SK-N-SH treated with all-trans-retinoic acid at 6 μM for 48 hours (cell line): ENCODE data around the gene NHLRC3.

Experiments used
- ATAC-seq: fragments of 200-7000 bp; cut with Tn5 transposase; 3 replicates; pipeline ENCODE4 v1.9.1; 2020; ENCODE audit warnings: mild to moderate bottlenecking, moderate library complexity
- ARNTL ChIP-seq: fragments of 450-650 bp; formaldehyde crosslinking; IDR thresholded peaks from 2 replicates; pipeline ENCODE4 v1.5.0; 2020; ENCODE audit warnings: low read depth, mild to moderate bottlenecking, moderate library complexity, borderline replicate concordance
- BACH2 ChIP-seq: fragments of 250-450 bp; sonication (Bioruptor Pico); IDR thresholded peaks from 2 replicates; pipeline ENCODE4 v1.9.0; 2021; ENCODE audit warnings: mild to moderate bottlenecking, borderline replicate concordance
- CSDC2 ChIP-seq: fragments of 250-450 bp; sonication (Bioruptor Pico); IDR thresholded peaks from 2 replicates; pipeline ENCODE4 v1.5.0; 2020; ENCODE audit warnings: mild to moderate bottlenecking, moderate library complexity
- ESRRG ChIP-seq: fragments of 250-450 bp; sonication (Bioruptor Pico); IDR thresholded peaks from 2 replicates; pipeline ENCODE4 v1.6.1; 2021; ENCODE audit warnings: mild to moderate bottlenecking
- GLIS3 ChIP-seq: fragments of 250-450 bp; sonication (Bioruptor Pico); IDR thresholded peaks from 2 replicates; pipeline ENCODE4 v1.5.0; 2020; ENCODE audit warnings: mild to moderate bottlenecking, moderate library complexity
- ISL1 ChIP-seq: fragments of 250-450 bp; sonication (Bioruptor Pico); IDR thresholded peaks from 2 replicates; pipeline ENCODE4 v2.1.2; 2022; ENCODE audit warnings: mild to moderate bottlenecking, moderate library complexity
- PPARA ChIP-seq: fragments of 250-450 bp; sonication (Bioruptor Pico); IDR thresholded peaks from 2 replicates; pipeline ENCODE4 v1.5.0; 2020; ENCODE audit warnings: mild to moderate bottlenecking, borderline replicate concordance
- RARB ChIP-seq: fragments of 250-450 bp; sonication (Bioruptor Pico); IDR thresholded peaks from 2 replicates; pipeline ENCODE4 v1.8.0; 2021; ENCODE audit warnings: mild to moderate bottlenecking, moderate library complexity
- SNAI2 ChIP-seq: fragments of 250-450 bp; sonication (Bioruptor Pico); IDR thresholded peaks from 2 replicates; pipeline ENCODE4 v1.5.0; 2020; ENCODE audit warnings: mild to moderate bottlenecking, moderate library complexity
- TCF4 ChIP-seq: fragments of 250-450 bp; sonication (Bioruptor Pico); IDR thresholded peaks from 2 replicates; pipeline ENCODE4 v1.8.0; 2021; ENCODE audit warnings: mild to moderate bottlenecking, moderate library complexity, borderline replicate concordance
- TOX ChIP-seq: fragments of 250-450 bp; sonication (Bioruptor Pico); IDR thresholded peaks from 2 replicates; pipeline ENCODE4 v1.8.0; 2021; ENCODE audit warnings: mild to moderate bottlenecking, moderate library complexity, borderline replicate concordance
- ZC3H10 ChIP-seq: fragments of 250-450 bp; sonication (Bioruptor Pico); IDR thresholded peaks from 2 replicates; pipeline ENCODE4 v1.5.1; 2021; ENCODE audit warnings: mild to moderate bottlenecking, moderate library complexity
- ZFP30 ChIP-seq: fragments of 450-650 bp; formaldehyde crosslinking; IDR thresholded peaks from 2 replicates; pipeline ENCODE4 v1.5.0; 2022; ENCODE audit warnings: mild to moderate bottlenecking, moderate library complexity
- ZNF565 ChIP-seq: fragments of 450-650 bp; formaldehyde crosslinking; conservative IDR thresholded peaks from 2 replicates; pipeline ENCODE4 v1.5.0; 2020; ENCODE audit warnings: low read depth, mild to moderate bottlenecking, moderate library complexity
- ZNF70 ChIP-seq: fragments of 450-650 bp; formaldehyde crosslinking; IDR thresholded peaks from 2 replicates; pipeline ENCODE4 v1.5.0; 2020; ENCODE audit warnings: mild to moderate bottlenecking, moderate library complexity
- TF ChIP-seq, protein P1 (sequence below): fragments of 250-450 bp; sonication (Bioruptor Pico); IDR thresholded peaks from 2 replicates; pipeline ENCODE4 v1.5.0; 2020; ENCODE audit warnings: mild to moderate bottlenecking, moderate library complexity
- TF ChIP-seq, protein P2 (sequence below): fragments of 250-450 bp; sonication (Bioruptor Pico); IDR thresholded peaks from 2 replicates; pipeline ENCODE4 v1.5.1; 2020; ENCODE audit warnings: low read depth, mild to moderate bottlenecking, moderate library complexity
- TF ChIP-seq, protein P3 (sequence below): fragments of 250-450 bp; sonication (Bioruptor Pico); IDR thresholded peaks from 2 replicates; pipeline ENCODE4 v1.8.0; 2020; ENCODE audit warnings: mild to moderate bottlenecking, moderate library complexity, borderline replicate concordance
- TF ChIP-seq, protein P4 (sequence below): fragments of 250-450 bp; sonication (Bioruptor Pico); IDR thresholded peaks from 2 replicates; pipeline ENCODE4 v1.5.1; 2021; ENCODE audit warnings: mild to moderate bottlenecking, moderate library complexity
- TF ChIP-seq, protein P5 (sequence below): fragments of 250-450 bp; sonication (Bioruptor Pico); IDR thresholded peaks from 2 replicates; pipeline ENCODE4 v1.8.0; 2021; ENCODE audit warnings: low read depth, mild to moderate bottlenecking, moderate library complexity, borderline replicate concordance

NHLRC3 gene

DNA sequence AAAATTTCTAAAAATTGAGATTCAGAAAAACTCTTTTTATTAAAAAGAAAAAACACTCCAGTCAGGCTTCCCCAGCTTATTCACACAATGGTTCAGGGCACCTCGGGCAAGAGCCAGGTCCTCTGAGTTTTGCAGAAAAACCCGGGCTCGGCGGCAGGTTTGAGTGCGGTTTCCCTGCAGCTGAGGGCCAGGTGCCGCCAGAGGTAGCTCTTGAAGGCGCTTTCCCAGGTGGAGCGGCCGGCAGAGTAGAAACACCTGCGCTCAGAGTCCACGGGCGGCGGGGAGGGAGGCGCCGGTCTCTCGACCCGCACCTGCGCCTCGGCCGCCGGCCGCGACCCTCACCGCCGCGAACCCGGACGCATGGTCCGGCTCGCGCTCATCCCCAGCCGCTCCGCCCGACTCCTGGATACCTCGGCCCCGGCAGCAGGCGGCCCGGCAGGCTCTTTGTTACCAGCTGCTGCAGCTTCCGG is 811 bp upstream of the NHLRC3 start (continued):
- TF ChIP-seq, protein P1, sequence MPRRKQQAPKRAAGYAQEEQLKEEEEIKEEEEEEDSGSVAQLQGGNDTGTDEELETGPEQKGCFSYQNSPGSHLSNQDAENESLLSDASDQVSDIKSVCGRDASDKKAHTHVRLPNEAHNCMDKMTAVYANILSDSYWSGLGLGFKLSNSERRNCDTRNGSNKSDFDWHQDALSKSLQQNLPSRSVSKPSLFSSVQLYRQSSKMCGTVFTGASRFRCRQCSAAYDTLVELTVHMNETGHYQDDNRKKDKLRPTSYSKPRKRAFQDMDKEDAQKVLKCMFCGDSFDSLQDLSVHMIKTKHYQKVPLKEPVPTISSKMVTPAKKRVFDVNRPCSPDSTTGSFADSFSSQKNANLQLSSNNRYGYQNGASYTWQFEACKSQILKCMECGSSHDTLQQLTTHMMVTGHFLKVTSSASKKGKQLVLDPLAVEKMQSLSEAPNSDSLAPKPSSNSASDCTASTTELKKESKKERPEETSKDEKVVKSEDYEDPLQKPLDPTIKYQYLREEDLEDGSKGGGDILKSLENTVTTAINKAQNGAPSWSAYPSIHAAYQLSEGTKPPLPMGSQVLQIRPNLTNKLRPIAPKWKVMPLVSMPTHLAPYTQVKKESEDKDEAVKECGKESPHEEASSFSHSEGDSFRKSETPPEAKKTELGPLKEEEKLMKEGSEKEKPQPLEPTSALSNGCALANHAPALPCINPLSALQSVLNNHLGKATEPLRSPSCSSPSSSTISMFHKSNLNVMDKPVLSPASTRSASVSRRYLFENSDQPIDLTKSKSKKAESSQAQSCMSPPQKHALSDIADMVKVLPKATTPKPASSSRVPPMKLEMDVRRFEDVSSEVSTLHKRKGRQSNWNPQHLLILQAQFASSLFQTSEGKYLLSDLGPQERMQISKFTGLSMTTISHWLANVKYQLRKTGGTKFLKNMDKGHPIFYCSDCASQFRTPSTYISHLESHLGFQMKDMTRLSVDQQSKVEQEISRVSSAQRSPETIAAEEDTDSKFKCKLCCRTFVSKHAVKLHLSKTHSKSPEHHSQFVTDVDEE, result no peak

DNA sequence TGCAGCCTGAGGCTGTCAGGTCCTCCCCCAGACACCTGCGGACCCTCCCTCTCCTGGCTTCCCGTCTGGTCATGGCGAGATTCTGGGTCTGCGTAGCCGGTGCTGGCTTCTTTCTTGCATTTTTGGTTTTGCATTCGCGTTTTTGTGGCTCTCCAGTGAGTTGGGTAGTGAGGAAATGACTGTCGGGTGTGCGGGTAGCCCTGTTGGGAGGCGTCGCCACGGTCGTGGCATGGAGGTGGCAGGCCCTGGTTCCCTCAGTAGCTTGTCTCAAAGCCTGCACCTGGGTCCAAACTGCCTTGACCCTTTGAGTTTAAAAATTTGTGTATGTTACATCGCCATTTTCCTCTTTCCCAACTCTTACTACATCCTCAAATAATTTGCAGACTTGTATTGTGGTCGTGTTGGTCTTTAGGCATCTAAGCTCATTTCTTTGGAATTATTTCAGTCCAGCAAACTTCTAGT is 344 bp downstream of the NHLRC3 start:
- TF ChIP-seq TOX (CRISPR knock-in tag), result no peak
- TF ChIP-seq, protein P1, result no peak
- ATAC-seq, result peak; percentile 19

DNA sequence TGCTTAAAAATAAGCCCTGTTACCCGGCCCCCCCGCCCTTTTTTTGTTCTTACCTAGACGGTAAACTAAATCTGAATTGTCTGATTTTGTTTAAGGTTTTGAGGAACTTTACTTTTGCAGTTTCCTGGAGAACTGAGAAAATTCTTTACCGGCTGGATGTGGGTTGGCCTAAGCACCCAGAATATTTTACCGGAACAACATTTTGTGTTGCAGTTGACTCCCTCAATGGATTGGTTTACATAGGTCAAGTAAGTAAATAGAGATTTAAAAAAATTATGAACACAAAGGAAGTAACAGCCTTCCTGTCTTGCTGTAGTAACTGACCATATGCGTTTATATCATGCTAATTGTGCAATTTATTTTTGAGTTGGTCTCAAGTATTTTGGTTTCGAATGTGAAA is 785 bp downstream of the NHLRC3 start:
- TF ChIP-seq, protein P2, sequence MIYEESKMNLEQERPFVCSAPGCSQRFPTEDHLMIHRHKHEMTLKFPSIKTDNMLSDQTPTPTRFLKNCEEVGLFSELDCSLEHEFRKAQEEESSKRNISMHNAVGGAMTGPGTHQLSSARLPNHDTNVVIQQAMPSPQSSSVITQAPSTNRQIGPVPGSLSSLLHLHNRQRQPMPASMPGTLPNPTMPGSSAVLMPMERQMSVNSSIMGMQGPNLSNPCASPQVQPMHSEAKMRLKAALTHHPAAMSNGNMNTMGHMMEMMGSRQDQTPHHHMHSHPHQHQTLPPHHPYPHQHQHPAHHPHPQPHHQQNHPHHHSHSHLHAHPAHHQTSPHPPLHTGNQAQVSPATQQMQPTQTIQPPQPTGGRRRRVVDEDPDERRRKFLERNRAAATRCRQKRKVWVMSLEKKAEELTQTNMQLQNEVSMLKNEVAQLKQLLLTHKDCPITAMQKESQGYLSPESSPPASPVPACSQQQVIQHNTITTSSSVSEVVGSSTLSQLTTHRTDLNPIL (CRISPR knock-in tag), result no peak
- no peak for TF ChIP-seq PPARA (CRISPR knock-in tag)
- TF ChIP-seq, protein P3, sequence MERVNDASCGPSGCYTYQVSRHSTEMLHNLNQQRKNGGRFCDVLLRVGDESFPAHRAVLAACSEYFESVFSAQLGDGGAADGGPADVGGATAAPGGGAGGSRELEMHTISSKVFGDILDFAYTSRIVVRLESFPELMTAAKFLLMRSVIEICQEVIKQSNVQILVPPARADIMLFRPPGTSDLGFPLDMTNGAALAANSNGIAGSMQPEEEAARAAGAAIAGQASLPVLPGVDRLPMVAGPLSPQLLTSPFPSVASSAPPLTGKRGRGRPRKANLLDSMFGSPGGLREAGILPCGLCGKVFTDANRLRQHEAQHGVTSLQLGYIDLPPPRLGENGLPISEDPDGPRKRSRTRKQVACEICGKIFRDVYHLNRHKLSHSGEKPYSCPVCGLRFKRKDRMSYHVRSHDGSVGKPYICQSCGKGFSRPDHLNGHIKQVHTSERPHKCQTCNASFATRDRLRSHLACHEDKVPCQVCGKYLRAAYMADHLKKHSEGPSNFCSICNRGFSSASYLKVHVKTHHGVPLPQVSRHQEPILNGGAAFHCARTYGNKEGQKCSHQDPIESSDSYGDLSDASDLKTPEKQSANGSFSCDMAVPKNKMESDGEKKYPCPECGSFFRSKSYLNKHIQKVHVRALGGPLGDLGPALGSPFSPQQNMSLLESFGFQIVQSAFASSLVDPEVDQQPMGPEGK (CRISPR knock-in tag), result no peak
- TF ChIP-seq, protein P4, sequence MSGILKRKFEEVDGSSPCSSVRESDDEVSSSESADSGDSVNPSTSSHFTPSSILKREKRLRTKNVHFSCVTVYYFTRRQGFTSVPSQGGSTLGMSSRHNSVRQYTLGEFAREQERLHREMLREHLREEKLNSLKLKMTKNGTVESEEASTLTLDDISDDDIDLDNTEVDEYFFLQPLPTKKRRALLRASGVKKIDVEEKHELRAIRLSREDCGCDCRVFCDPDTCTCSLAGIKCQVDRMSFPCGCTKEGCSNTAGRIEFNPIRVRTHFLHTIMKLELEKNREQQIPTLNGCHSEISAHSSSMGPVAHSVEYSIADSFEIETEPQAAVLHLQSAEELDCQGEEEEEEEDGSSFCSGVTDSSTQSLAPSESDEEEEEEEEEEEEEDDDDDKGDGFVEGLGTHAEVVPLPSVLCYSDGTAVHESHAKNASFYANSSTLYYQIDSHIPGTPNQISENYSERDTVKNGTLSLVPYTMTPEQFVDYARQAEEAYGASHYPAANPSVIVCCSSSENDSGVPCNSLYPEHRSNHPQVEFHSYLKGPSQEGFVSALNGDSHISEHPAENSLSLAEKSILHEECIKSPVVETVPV (CRISPR knock-in tag), result no peak
- no peak for TF ChIP-seq RARB (CRISPR knock-in tag)
- TF ChIP-seq ARNTL, result no peak
- no peak for TF ChIP-seq ZNF565 (CRISPR knock-in tag)
- no peak for TF ChIP-seq TCF4 (CRISPR knock-in tag)
- no peak for TF ChIP-seq CSDC2 (CRISPR knock-in tag)
- TF ChIP-seq ZC3H10 (CRISPR knock-in tag), result no peak
- TF ChIP-seq TOX (CRISPR knock-in tag), result no peak
- TF ChIP-seq ZNF70 (CRISPR knock-in tag), result no peak
- TF ChIP-seq ISL1, result no peak
- TF ChIP-seq, protein P5, sequence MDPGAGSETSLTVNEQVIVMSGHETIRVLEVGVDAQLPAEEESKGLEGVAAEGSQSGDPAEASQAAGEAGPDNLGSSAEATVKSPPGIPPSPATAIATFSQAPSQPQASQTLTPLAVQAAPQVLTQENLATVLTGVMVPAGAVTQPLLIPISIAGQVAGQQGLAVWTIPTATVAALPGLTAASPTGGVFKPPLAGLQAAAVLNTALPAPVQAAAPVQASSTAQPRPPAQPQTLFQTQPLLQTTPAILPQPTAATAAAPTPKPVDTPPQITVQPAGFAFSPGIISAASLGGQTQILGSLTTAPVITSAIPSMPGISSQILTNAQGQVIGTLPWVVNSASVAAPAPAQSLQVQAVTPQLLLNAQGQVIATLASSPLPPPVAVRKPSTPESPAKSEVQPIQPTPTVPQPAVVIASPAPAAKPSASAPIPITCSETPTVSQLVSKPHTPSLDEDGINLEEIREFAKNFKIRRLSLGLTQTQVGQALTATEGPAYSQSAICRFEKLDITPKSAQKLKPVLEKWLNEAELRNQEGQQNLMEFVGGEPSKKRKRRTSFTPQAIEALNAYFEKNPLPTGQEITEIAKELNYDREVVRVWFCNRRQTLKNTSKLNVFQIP, result no peak
- no peak for TF ChIP-seq SNAI2 (CRISPR knock-in tag)
- TF ChIP-seq BACH2 (CRISPR knock-in tag), result no peak
- TF ChIP-seq GLIS3 (CRISPR knock-in tag), result no peak
- TF ChIP-seq ESRRG (CRISPR knock-in tag), result no peak
- TF ChIP-seq, protein P1, result no peak
- no peak for TF ChIP-seq ZFP30 (CRISPR knock-in tag)
- ATAC-seq, result no peak
